ENCODE measurements around the gene SKIL. TPM values are rescaled to one million over a fixed set of nuclear protein-coding genes. Genes with fewer than 3 reads are reported as not detected.
A peak's percentile ranks its signal among the peaks of the same experiment; 100 is the strongest.

SKIL gene
- total RNA-seq, 1 donor from 2014 or later, result 35.7 TPM

- Mint-ChIP-seq H3K9me3 (no peaks in the 10 kb centered on the region), H3K36me3 (peaks cover 12% of the 10 kb centered on the region), H3K4me1 (ENCODE audit: unreplicated experiment) (peaks cover 24% of the 10 kb centered on the region), H3K4me3 (no peak overlapping the region), H3K27ac (no peak overlapping the region), H3K27me3 (no peaks in the 10 kb centered on the region)
- DNase-seq (ENCODE audit: extremely low spot score, unreplicated experiment), result no peak
- TF ChIP-seq CTCF (conservative IDR thresholded peaks at IDR 0.05), result peak; percentile 62
Observed at GRCh38 chr3:170368921-170369320, 11.4 kb downstream of the SKIL start.

- Mint-ChIP-seq H3K4me3 (no peak overlapping the region), H3K27me3 (no peaks in the 10 kb centered on the region), H3K36me3 (peaks cover 8% of the 10 kb centered on the region), H3K9me3 (no peaks in the 10 kb centered on the region), H3K4me1 (ENCODE audit: unreplicated experiment) (peaks cover 17% of the 10 kb centered on the region), H3K27ac (no peak overlapping the region)
- TF ChIP-seq CTCF (conservative IDR thresholded peaks at IDR 0.05), result no peak
- no peak for DNase-seq (ENCODE audit: extremely low spot score, unreplicated experiment)
Observed at GRCh38 chr3:170372190-170372879, 14.8 kb downstream of the SKIL start.

GRCh38 chr3:170383567-170383966, 26.1 kb downstream of the SKIL start:
- Mint-ChIP-seq H3K36me3 (peaks cover 30% of the 10 kb centered on the region), H3K27me3 (no peaks in the 10 kb centered on the region)
- no peak for TF ChIP-seq CTCF (conservative IDR thresholded peaks at IDR 0.05)

GRCh38 chr3:170386468-170386867, 29.0 kb downstream of the SKIL start:
- no peaks in the 10 kb centered on the region for H3K27me3 Mint-ChIP-seq
- H3K27ac Mint-ChIP-seq, result no peak overlapping the region
- no peak for DNase-seq (ENCODE audit: extremely low spot score, unreplicated experiment)
- H3K4me1 Mint-ChIP-seq (ENCODE audit: unreplicated experiment), result no peaks in the 10 kb centered on the region
- no peak overlapping the region for H3K4me3 Mint-ChIP-seq
- H3K9me3 Mint-ChIP-seq, result no peaks in the 10 kb centered on the region
- no peak for TF ChIP-seq CTCF (conservative IDR thresholded peaks at IDR 0.05)
- H3K36me3 Mint-ChIP-seq, result peaks cover 24% of the 10 kb centered on the region

More at GRCh38 chr3:170383567-170383966, 26.1 kb downstream of the SKIL start:
- no peak for DNase-seq (ENCODE audit: extremely low spot score, unreplicated experiment)
- Mint-ChIP-seq H3K4me1 (ENCODE audit: unreplicated experiment) (no peaks in the 10 kb centered on the region), H3K27ac (no peak overlapping the region), H3K4me3 (no peak overlapping the region), H3K9me3 (no peaks in the 10 kb centered on the region)

- no peaks in the 10 kb centered on the region for H3K27me3 Mint-ChIP-seq
- H3K27ac Mint-ChIP-seq, result no peak overlapping the region
- no peaks in the 10 kb centered on the region for H3K9me3 Mint-ChIP-seq
- peak; percentile 58 for TF ChIP-seq CTCF (conservative IDR thresholded peaks at IDR 0.05)
- H3K4me1 Mint-ChIP-seq (ENCODE audit: unreplicated experiment), result no peaks in the 10 kb centered on the region
- peaks cover 24% of the 10 kb centered on the region for H3K36me3 Mint-ChIP-seq
- no peak overlapping the region for H3K4me3 Mint-ChIP-seq
- no peak for DNase-seq (ENCODE audit: extremely low spot score, unreplicated experiment)
Observed at GRCh38 chr3:170387950-170388349, 30.4 kb downstream of the SKIL start.

All from type B pancreatic cell (in vitro differentiated cells).